ENCODE measurements around the gene NCOA3.

The NCOA3 gene

GRCh38 chr20:47665221-47665991 lies 163.7 kb downstream of the NCOA3 start:
- Histone ChIP-seq H3K9me3 (ENCODE audit: control insufficient read depth, low read length) (no peaks in the 10 kb centered on the region), H3K4me3 (ENCODE audit: low read length) (no peak overlapping the region), H3K9ac (ENCODE audit: low read length) (no peak overlapping the region), H3K36me3 (ENCODE audit: control insufficient read depth, insufficient read depth, low read length) (peaks cover 14% of the 10 kb centered on the region), H3K4me1 (ENCODE audit: control insufficient read depth, insufficient read depth, low read length) (peaks cover 6% of the 10 kb centered on the region), H3K27me3 (ENCODE audit: control insufficient read depth, insufficient read depth, low read length) (no peaks in the 10 kb centered on the region)

DNA sequence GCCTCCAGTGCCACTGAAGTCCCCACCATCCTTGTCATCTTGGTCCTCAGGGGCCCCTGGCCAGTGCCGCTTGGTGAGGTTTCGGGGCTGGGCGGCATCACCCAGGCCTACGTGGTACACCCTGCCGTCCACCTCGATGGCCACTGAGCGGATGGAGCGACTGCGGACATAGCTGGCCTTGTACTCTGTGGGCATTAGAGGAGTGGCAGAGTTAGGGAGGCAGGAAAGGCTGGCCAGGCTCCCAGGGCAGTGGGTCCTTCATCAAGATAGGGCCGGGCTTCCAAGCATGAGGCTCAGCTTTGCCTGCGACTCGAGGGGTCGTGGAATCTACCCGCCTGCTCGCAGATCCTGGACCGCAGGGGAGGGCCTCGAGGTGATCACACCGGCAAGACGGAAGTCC lies 164.6 kb downstream of the NCOA3 start:
- H3K4me1 ChIP-seq (ENCODE audit: control insufficient read depth, insufficient read depth, low read length), result peaks cover 6% of the 10 kb centered on the region
- H3K36me3 ChIP-seq (ENCODE audit: control insufficient read depth, insufficient read depth, low read length), result peaks cover 9% of the 10 kb centered on the region

GRCh38 chr20:47667086-47667485 lies 165.4 kb downstream of the NCOA3 start:
- Histone ChIP-seq H3K36me3 (ENCODE audit: control insufficient read depth, insufficient read depth, low read length) (peaks cover 6% of the 10 kb centered on the region), H3K27me3 (ENCODE audit: control insufficient read depth, insufficient read depth, low read length) (no peaks in the 10 kb centered on the region), H3K9me3 (ENCODE audit: control insufficient read depth, low read length) (no peaks in the 10 kb centered on the region), H3K9ac (ENCODE audit: low read length) (no peak overlapping the region), H3K4me3 (ENCODE audit: low read length) (no peak overlapping the region), H3K4me1 (ENCODE audit: control insufficient read depth, insufficient read depth, low read length) (peaks cover 6% of the 10 kb centered on the region)

More for the DNA sequence above, 164.6 kb downstream of the NCOA3 start:
- Histone ChIP-seq H3K9ac (ENCODE audit: low read length) (no peak overlapping the region), H3K27me3 (ENCODE audit: control insufficient read depth, insufficient read depth, low read length) (no peaks in the 10 kb centered on the region), H3K4me3 (ENCODE audit: low read length) (no peak overlapping the region), H3K9me3 (ENCODE audit: control insufficient read depth, low read length) (no peaks in the 10 kb centered on the region)

DNA sequence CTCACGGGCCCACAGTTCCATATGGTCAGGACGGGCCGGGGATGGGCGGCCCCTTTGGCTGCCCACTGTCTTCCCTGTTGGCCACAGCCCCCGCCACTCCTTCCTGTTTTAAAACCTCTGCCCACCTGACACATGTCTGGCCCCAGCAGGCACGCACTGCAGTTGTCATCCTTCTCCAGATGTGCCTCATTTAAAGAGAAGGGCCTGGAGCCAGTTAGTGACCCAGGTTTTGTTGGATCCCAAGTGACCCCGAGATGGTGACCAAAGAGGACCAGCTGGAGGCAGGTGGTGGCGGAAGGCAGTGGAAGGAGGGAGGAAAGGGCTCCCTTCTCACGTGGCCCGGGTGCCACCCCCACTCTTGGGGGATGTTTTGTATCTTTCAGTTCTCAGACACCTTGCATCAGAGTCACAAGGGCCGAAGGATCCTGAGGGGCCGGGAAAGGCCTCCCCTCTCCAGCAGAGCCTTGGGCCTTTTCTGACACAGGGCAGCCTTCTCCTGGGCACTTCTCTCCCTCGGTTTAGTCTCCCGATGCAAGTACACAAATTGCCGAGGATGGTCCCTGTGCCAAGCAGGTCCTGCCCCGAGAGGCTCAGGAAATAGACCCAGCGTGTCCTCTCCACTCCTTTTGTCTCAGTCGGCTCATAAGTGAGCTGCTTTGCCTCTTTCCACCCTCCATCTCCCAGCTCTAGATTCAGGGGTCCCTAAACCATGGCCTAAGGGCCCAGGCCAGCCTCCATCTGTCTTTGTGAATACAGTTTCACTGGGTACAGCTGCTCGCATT lies 166.0 kb downstream of the NCOA3 start:
- H3K27me3 ChIP-seq (ENCODE audit: control insufficient read depth, insufficient read depth, low read length), result no peaks in the 10 kb centered on the region
- peaks cover 6% of the 10 kb centered on the region for H3K4me1 ChIP-seq (ENCODE audit: control insufficient read depth, insufficient read depth, low read length)
- H3K9me3 ChIP-seq (ENCODE audit: control insufficient read depth, low read length), result no peaks in the 10 kb centered on the region
- H3K9ac ChIP-seq (ENCODE audit: low read length), result no peak overlapping the region
- no peak overlapping the region for H3K4me3 ChIP-seq (ENCODE audit: low read length)
- H3K36me3 ChIP-seq (ENCODE audit: control insufficient read depth, insufficient read depth, low read length), result peaks cover 1% of the 10 kb centered on the region

GRCh38 chr20:47668313-47669151 lies 166.8 kb downstream of the NCOA3 start:
- Histone ChIP-seq H3K27me3 (ENCODE audit: control insufficient read depth, insufficient read depth, low read length) (no peaks in the 10 kb centered on the region), H3K9me3 (ENCODE audit: control insufficient read depth, low read length) (no peaks in the 10 kb centered on the region), H3K9ac (ENCODE audit: low read length) (no peak overlapping the region), H3K36me3 (ENCODE audit: control insufficient read depth, insufficient read depth, low read length) (no peaks in the 10 kb centered on the region), H3K4me3 (ENCODE audit: low read length) (no peak overlapping the region), H3K4me1 (ENCODE audit: control insufficient read depth, insufficient read depth, low read length) (peaks cover 6% of the 10 kb centered on the region)

- Histone ChIP-seq H3K4me3 (ENCODE audit: low read length) (no peak overlapping the region), H3K4me1 (ENCODE audit: control insufficient read depth, insufficient read depth, low read length) (peaks cover 2% of the 10 kb centered on the region), H3K9ac (ENCODE audit: low read length) (no peak overlapping the region), H3K27me3 (ENCODE audit: control insufficient read depth, insufficient read depth, low read length) (no peaks in the 10 kb centered on the region), H3K9me3 (ENCODE audit: control insufficient read depth, low read length) (no peaks in the 10 kb centered on the region), H3K36me3 (ENCODE audit: control insufficient read depth, insufficient read depth, low read length) (no peaks in the 10 kb centered on the region)
Measured at GRCh38 chr20:47669152-47669425, 167.4 kb downstream of the NCOA3 start.

DNA sequence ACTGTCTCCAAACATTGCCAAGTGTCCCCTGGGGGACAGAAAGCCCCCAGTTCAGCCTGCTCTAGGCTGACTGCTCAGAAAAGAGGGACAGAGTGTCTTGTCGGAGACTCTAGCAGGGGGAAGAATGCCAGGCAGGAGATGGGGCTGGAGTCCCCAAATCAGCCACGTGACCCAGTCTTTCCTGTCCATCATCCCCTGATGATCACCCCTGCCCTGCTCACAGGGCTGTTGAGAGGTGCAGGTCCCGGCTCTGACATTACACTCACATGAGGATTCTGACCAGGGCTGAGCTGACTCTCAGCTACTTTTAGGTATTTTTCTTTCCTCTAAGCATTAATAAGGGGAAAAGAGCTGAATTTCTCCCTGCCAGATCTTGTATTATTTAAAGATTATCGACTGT lies 167.8 kb downstream of the NCOA3 start:
- Histone ChIP-seq H3K4me1 (ENCODE audit: control insufficient read depth, insufficient read depth, low read length) (no peaks in the 10 kb centered on the region), H3K36me3 (ENCODE audit: control insufficient read depth, insufficient read depth, low read length) (no peaks in the 10 kb centered on the region), H3K9ac (ENCODE audit: low read length) (no peak overlapping the region), H3K4me3 (ENCODE audit: low read length) (no peak overlapping the region), H3K27me3 (ENCODE audit: control insufficient read depth, insufficient read depth, low read length) (no peaks in the 10 kb centered on the region), H3K9me3 (ENCODE audit: control insufficient read depth, low read length) (no peaks in the 10 kb centered on the region)

DNA sequence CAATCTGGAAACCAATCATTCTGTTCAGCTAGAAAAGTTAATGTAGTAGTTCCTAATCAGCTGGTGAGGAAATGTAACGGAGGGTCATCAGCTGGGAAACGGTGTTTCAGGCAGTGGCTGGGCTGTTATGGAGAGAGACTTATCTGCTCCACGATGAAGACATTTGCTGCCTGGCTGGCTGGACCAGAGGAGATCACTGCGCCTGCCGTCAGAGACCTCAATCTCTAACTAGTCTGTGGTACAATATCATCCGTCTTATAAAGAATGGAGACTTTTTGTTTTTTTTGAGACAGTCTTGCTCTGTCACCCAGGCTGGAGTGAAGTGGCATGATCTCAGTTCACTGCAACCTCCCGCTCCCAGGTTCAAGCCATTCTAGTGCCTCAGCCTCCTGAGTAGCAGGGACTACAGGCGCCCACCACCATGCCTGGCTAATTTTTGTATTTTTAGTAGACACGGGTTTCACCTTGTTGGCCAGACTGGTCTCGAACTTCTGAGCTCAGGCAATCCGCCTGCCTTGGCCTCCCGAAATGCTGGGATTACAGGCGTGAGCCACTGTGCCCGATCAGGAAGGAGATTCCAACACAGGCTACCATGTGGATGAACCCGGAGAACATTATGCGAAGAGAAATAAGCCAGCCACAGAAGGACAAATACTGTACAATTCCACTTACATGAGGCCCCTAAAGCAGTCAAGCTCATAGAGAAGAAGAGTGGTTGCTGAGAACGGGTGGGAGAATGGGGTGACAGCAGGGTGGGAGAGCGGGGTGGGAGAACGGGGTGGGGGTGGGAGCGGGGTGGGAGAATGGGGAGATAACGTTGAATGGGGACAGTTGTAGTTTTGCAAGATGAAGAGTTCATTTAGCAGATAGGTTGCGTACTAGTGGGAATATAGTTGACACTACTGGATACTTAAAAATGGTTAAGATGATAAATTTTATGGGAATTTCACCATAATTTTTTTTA lies 168.5 kb downstream of the NCOA3 start:
- Histone ChIP-seq H3K4me3 (ENCODE audit: low read length) (no peak overlapping the region), H3K4me1 (ENCODE audit: control insufficient read depth, insufficient read depth, low read length) (no peaks in the 10 kb centered on the region), H3K9ac (ENCODE audit: low read length) (no peak overlapping the region), H3K9me3 (ENCODE audit: control insufficient read depth, low read length) (no peaks in the 10 kb centered on the region), H3K27me3 (ENCODE audit: control insufficient read depth, insufficient read depth, low read length) (no peaks in the 10 kb centered on the region), H3K36me3 (ENCODE audit: control insufficient read depth, insufficient read depth, low read length) (no peaks in the 10 kb centered on the region)

DNA sequence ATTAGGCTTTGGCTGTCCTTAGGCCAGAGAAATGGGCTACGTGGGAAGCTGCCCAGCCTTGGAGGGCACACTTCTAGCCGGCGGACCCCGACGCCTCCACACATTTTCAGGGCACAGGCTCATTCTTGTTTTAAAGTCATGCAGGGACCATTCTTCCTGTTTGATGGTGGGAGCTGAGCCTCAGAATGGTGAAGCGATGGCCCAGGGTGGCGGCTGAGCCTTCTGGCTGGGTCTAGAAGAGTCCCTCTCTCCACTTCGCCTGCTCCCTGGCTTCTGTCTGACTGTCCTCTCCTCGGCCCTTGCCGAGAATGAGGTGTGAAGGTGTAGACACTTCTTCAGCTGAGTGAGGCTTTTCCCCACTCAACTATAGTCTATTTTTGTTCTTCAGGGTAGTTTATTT lies 169.2 kb downstream of the NCOA3 start:
- Histone ChIP-seq H3K4me1 (ENCODE audit: control insufficient read depth, insufficient read depth, low read length) (no peaks in the 10 kb centered on the region), H3K4me3 (ENCODE audit: low read length) (no peak overlapping the region), H3K27me3 (ENCODE audit: control insufficient read depth, insufficient read depth, low read length) (no peaks in the 10 kb centered on the region), H3K36me3 (ENCODE audit: control insufficient read depth, insufficient read depth, low read length) (no peaks in the 10 kb centered on the region), H3K9ac (ENCODE audit: low read length) (no peak overlapping the region), H3K9me3 (ENCODE audit: control insufficient read depth, low read length) (no peaks in the 10 kb centered on the region)

- no peak overlapping the region for H3K9ac ChIP-seq (ENCODE audit: low read length)
- no peaks in the 10 kb centered on the region for H3K27me3 ChIP-seq (ENCODE audit: control insufficient read depth, insufficient read depth, low read length)
- no peaks in the 10 kb centered on the region for H3K4me1 ChIP-seq (ENCODE audit: control insufficient read depth, insufficient read depth, low read length)
- no peak overlapping the region for H3K4me3 ChIP-seq (ENCODE audit: low read length)
- no peaks in the 10 kb centered on the region for H3K36me3 ChIP-seq (ENCODE audit: control insufficient read depth, insufficient read depth, low read length)
- H3K9me3 ChIP-seq (ENCODE audit: control insufficient read depth, low read length), result no peaks in the 10 kb centered on the region
Measured at GRCh38 chr20:47672166-47672565, 170.5 kb downstream of the NCOA3 start.

DNA sequence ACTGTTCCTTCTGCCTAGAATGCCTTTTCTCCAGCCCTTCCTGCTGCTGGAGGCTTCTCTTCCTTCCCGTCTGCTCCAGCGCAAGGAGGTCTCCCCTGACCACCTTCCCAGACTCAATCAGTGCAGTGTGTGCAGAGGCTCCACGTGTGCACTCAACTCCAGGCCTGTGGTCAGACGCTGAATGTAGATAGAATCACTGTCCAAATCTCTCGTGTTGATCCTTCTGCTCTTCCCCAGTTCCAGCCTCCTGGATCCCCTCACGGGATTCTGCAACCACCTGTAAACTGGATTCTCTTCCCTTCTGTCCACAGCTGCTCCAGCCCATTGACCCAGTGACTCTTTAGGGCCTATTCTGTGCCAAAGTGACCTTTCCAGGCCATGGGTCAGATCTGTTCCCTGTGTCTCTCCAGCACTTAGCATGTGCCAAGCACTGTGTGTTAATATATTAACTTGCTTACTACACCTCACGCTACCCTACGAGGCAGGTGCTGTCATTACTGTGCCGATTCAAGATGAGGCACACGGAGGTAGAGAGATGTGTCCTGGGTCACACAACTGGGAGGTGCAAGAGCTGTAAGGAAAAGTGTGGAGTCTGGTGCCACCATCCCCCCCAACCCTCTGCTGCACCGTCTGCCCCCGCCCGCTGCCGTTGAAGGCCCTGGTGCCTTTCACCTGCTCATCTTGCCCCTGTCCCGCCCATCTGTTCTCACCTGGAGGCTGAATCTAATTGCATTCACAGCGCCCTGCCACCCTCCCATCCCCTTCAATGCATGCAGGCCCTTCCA lies 171.4 kb downstream of the NCOA3 start:
- Histone ChIP-seq H3K4me3 (ENCODE audit: low read length) (no peak overlapping the region), H3K27me3 (ENCODE audit: control insufficient read depth, insufficient read depth, low read length) (no peaks in the 10 kb centered on the region), H3K9me3 (ENCODE audit: control insufficient read depth, low read length) (no peaks in the 10 kb centered on the region), H3K36me3 (ENCODE audit: control insufficient read depth, insufficient read depth, low read length) (no peaks in the 10 kb centered on the region), H3K4me1 (ENCODE audit: control insufficient read depth, insufficient read depth, low read length) (no peaks in the 10 kb centered on the region), H3K9ac (ENCODE audit: low read length) (no peak overlapping the region)
